Naive B cell (primary cell): Measurements from ENCODE around the gene UQCC2. TPM values are rescaled to one million over a fixed set of nuclear protein-coding genes. Genes with fewer than 3 reads are reported as not detected.

Source experiments
- ATAC-seq, 2 donors: fragments of 150-1000 bp; cut with Tn5 transposase; 2 replicates each; pipeline ENCODE4 v1.10.0; 2021; ENCODE audit warnings: low read depth in 2 of 2, mild to moderate bottlenecking in 2 of 2, moderate library complexity in 2 of 2
- DNase-seq: peaks from one replicate; pipeline ENCODE4 v3.0.0; 2022
- H3K27ac Mint-ChIP-seq, 6 donors: one replicate each; pipeline ENCODE4 v1.8.0; 2020 to 2022; ENCODE audit warnings: mild to moderate bottlenecking in 6 of 6, mixed read lengths in 6 of 6, moderate library complexity in 5 of 6, inconsistent platforms in 2 of 6
- H3K27me3 Mint-ChIP-seq, 3 donors: one replicate each; pipeline ENCODE4 v1.8.0; 2021 to 2022; ENCODE audit warnings: mixed read lengths in 3 of 3, mild to moderate bottlenecking in 1 of 3
- H3K36me3 Mint-ChIP-seq, 2 donors: one replicate each; pipeline ENCODE4 v1.8.0; 2020 to 2022; ENCODE audit warnings: mixed read lengths in 2 of 2, inconsistent platforms in 1 of 2, mild to moderate bottlenecking in 1 of 2
- H3K4me1 Mint-ChIP-seq, 3 donors: one replicate each; pipeline ENCODE4 v1.8.0; 2020 to 2022; ENCODE audit warnings: mixed read lengths in 3 of 3, inconsistent platforms in 1 of 3, mild to moderate bottlenecking in 1 of 3, moderate library complexity in 1 of 3
- H3K4me3 Mint-ChIP-seq, 8 donors: one replicate each; pipeline ENCODE4 v1.8.0; 2020 to 2022; ENCODE audit warnings: mild to moderate bottlenecking in 8 of 8, mixed read lengths in 8 of 8, moderate library complexity in 8 of 8, inconsistent platforms in 2 of 8
- H3K9me3 Mint-ChIP-seq, 7 donors: one replicate each; pipeline ENCODE4 v1.8.0; 2020 to 2022; ENCODE audit warnings: mixed read lengths in 7 of 7, mild to moderate bottlenecking in 5 of 7, inconsistent platforms in 2 of 7, moderate library complexity in 1 of 7
- polyA plus RNA-seq, 6 donors: library from polyadenylated mRNA; unstranded; fragments of 300-500 nt; fragmentation: Illumina TruSeq; gene quantifications; one replicate each; pipeline ENCODE4 v1.2.3, GENCODE V29; 2021; ENCODE audit warnings: low read depth in 6 of 6

UQCC2 gene
- polyA plus RNA-seq, 6 donors from 2014 or later, result 29.4 to 53.0 (median 44.4) TPM

DNA sequence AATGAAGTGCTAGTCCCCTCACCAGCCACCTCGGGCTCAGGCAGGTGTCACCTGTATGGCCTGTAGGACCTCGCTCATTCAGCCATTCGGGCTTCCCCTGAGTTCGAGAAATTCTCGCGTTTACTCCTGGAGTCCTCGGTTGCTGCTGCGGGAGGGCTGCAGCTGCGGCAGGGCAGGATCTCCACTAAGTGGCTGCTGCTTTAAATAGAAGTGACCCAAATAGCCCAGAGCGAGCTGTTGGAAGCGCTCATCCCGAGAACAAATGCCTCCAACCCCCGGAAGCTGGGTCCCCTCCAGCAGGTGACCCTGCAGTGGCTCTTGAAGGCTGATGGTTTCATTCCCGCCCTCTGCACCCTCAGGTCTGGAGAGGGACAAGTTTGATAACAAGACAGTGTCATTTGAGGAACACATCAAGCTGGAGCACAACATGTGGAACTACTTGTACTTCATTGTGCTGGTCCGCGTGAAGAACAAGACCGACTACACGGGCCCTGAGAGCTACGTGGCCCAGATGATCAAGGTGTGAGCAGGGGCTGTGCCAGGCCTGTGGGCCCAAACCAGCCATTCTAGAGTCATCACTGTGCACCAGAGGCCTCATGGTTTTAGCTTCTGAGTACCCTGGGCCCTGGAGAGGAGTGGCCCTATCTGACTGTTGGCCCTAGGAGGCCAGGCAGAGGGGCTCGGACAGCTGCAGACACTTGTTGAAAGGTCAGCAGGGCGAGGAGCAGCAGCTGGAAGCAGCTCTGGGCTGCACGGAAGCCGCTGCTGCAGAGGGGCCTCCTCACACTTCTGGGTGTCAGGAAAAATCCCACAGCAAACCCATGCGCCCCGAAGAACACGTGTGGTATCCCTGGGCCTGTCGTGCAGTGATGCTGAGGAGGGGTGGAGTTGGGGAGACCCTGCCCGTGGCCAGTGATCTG is 18.1 kb downstream of the UQCC2 start:
- H3K9me3 Mint-ChIP-seq, result no peaks in the 10 kb centered on the region
- peak overlapping the region; percentile 11 to 89 (median 69) for H3K4me3 Mint-ChIP-seq
- ATAC-seq, result peak; percentile 18 to 32
- peak; percentile 11 for DNase-seq
- peak overlapping the region; percentile 94 to 99 (median 98) for H3K27ac Mint-ChIP-seq
- peaks cover 51 to 69% (median 63%) of the 10 kb centered on the region in 3 donors for H3K4me1 Mint-ChIP-seq
- H3K27me3 Mint-ChIP-seq, result no peaks in the 10 kb centered on the region
- peaks cover 9 to 22% of the 10 kb centered on the region in 2 donors for H3K36me3 Mint-ChIP-seq

DNA sequence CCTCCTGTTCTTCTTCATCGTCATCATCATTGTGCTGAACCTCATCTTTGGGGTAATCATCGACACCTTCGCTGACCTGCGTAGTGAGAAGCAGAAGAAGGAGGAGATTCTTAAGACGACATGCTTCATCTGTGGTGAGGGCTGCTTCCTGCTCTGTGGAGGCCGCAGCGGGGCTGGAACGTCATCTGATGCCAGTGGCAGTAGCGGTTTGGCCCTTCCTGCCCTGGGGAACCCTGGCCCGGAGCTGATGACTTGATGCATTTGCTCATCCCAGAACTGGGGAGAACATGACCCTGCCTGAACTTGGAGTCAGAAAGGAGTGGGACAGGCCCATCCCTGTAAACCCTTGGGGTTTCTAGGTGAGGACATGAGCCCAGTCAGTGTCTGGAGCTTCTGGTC is 18.7 kb downstream of the UQCC2 start:
- no peaks in the 10 kb centered on the region for H3K9me3 Mint-ChIP-seq
- no peaks in the 10 kb centered on the region for H3K27me3 Mint-ChIP-seq
- peaks cover 9 to 23% of the 10 kb centered on the region in 2 donors for H3K36me3 Mint-ChIP-seq
- peak; percentile 78 to 81 for ATAC-seq
- peak; percentile 84 for DNase-seq
- peaks cover 51 to 62% (median 57%) of the 10 kb centered on the region in 3 donors for H3K4me1 Mint-ChIP-seq
- peak overlapping the region; percentile 94 to 99 (median 98) for H3K27ac Mint-ChIP-seq
- H3K4me3 Mint-ChIP-seq, result peak overlapping the region; percentile 11 to 84 (median 74)

DNA sequence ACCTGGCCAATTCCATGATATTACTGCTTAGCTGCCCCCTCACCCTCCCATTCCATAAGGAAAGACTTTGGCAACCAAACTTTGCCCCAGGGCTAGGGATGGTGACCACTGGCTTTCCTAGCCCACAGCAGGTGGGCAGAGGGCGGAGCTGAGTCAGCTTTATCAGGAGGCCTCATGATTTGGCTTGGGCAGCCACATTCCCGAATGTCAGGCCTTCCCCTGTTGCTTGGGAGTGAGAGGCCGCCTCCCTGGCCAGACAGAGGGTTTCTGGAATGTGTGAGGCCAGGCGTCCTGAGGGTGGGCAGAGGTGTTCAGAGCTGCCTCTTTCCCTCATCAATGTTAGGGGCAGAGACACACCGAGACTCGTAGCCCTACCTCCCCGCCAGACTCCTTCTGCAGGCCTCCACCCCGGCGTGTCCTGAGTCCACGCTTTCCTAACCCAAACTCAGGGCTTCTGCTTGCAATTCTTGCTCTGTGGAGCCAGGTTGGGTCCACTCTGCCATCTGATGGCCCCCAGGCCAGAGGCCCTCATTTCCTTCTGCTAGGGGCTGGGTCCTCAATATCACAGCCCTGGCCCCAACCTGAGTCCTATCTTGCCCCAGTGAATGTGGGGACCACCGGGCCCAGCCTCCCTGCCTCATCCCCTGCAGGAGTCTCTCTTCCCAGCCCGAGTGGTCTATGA is 19.3 kb downstream of the UQCC2 start:
- H3K4me3 Mint-ChIP-seq, result peak overlapping the region in 7 of 8 donors; percentile 44 to 84 (median 73)

DNA sequence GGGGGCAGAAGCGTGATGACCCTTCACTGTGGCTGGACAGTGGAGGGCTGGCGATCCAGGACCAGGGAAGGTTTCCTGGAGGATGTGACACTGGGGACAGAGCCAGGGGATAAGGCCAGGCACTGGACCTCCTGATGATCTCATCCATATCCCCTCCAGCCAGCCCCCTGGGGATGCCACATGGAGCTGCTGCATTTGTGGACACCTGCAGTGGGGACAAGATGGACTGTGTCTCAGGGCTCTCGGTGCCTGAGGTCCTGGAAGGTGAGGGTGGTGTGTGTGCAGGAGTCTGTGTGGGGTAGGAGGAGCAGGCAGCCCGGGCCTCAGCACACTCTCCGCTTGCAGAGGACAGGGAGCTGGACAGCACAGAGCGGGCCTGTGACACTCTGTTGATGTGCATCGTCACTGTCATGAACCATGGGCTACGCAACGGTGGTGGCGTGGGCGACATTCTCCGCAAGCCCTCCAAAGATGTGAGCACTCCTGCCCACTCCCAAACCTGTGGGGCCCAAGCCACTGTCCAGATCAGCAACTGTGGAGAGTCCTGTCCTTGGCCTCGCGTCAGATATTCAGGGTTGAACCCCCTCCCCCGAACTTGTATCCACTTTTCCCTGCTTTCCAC is 19.9 kb downstream of the UQCC2 start:
- H3K36me3 Mint-ChIP-seq, result peaks cover 9 to 28% of the 10 kb centered on the region in 2 donors
- no peaks in the 10 kb centered on the region for H3K27me3 Mint-ChIP-seq
- H3K27ac Mint-ChIP-seq, result peak overlapping the region; percentile 76 to 99 (median 95)
- H3K4me3 Mint-ChIP-seq, result peak overlapping the region in 2 of 8 donors; percentile 41 to 62
- peaks cover 39 to 50% (median 45%) of the 10 kb centered on the region in 3 donors for H3K4me1 Mint-ChIP-seq
- H3K9me3 Mint-ChIP-seq, result no peaks in the 10 kb centered on the region
- DNase-seq, result no peak
- ATAC-seq, result no peak

More for the DNA sequence above, 19.3 kb downstream of the UQCC2 start:
- DNase-seq (no peak), ATAC-seq (no peak)
- Mint-ChIP-seq H3K36me3 (peaks cover 9 to 23% of the 10 kb centered on the region in 2 donors), H3K4me1 (peaks cover 46 to 57% (median 52%) of the 10 kb centered on the region in 3 donors), H3K27ac (peak overlapping the region; percentile 94 to 99 (median 98)), H3K27me3 (no peaks in the 10 kb centered on the region), H3K9me3 (no peaks in the 10 kb centered on the region)

DNA sequence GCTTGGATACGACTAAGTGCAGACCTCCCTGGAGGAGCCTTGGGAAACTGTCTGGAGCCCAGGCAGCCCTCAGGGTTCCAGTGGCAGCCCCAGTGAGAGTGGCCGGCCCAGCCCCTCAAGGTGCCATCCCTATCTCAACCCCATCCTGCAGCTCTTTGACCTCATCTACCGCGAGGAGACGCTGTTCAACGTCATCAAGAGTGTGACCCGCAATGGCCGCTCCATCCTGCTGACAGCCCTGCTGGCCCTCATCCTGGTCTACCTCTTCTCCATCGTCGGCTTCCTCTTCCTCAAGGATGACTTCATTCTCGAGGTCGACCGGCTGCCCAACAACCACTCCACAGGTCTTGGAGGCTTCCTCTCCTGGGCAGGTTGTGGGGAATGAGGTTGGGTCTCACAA is 20.7 kb downstream of the UQCC2 start:
- H3K4me3 Mint-ChIP-seq, result no peak overlapping the region
- peaks cover 32 to 42% (median 37%) of the 10 kb centered on the region in 3 donors for H3K4me1 Mint-ChIP-seq
- peak overlapping the region in 5 of 6 donors; percentile 27 to 99 (median 47) for H3K27ac Mint-ChIP-seq
- DNase-seq, result no peak
- H3K27me3 Mint-ChIP-seq, result no peaks in the 10 kb centered on the region
- peaks cover 9 to 37% of the 10 kb centered on the region in 2 donors for H3K36me3 Mint-ChIP-seq
- ATAC-seq, result no peak
- no peaks in the 10 kb centered on the region for H3K9me3 Mint-ChIP-seq

DNA sequence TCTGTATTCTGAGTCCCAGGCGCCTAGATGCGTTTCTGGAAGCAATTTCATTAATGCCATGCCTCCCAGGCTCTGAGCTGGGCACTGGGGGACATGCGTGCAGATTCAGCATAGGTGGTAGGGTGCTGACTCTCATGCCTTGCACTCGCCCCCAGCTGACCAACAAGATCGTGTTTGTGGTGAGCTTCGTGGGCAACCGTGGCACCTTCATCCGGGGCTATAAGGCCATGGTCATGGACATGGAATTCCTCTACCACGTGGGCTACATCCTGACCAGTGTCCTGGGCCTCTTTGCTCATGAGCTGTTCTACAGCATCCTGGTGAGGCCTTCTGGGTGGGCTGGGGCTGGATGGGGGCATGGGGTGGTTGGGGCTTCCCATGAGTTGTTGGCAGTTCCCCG is 21.6 kb downstream of the UQCC2 start:
- Mint-ChIP-seq H3K36me3 (peaks cover 9 to 42% of the 10 kb centered on the region in 2 donors), H3K27ac (peak overlapping the region; percentile 21 to 75 (median 48)), H3K9me3 (no peaks in the 10 kb centered on the region), H3K4me1 (peaks cover 25 to 33% (median 28%) of the 10 kb centered on the region in 3 donors), H3K4me3 (no peak overlapping the region), H3K27me3 (no peaks in the 10 kb centered on the region)
- no peak for DNase-seq
- no peak for ATAC-seq

DNA sequence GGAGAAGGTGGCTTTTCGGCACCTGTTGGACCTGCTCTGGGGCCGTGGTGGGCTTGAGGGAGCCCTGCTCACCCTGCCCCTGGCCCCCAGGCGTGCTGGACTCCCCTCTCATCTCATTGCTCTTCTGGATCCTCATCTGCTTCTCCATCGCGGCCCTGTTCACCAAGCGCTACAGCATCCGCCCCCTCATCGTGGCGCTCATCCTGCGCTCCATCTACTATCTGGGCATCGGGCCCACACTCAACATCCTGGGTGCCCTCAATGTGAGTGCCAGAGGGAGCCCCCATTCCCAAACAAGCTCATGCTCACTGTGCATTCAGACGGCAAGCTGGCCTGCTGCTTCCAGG is 22.4 kb downstream of the UQCC2 start:
- Mint-ChIP-seq H3K27me3 (no peaks in the 10 kb centered on the region), H3K4me1 (peaks cover 17 to 26% (median 21%) of the 10 kb centered on the region in 3 donors), H3K27ac (peak overlapping the region in 1 of 6 donors; percentile 64), H3K36me3 (peaks cover 9 to 49% of the 10 kb centered on the region in 2 donors), H3K4me3 (no peak overlapping the region), H3K9me3 (no peaks in the 10 kb centered on the region)
- ATAC-seq (no peak), DNase-seq (no peak)

DNA sequence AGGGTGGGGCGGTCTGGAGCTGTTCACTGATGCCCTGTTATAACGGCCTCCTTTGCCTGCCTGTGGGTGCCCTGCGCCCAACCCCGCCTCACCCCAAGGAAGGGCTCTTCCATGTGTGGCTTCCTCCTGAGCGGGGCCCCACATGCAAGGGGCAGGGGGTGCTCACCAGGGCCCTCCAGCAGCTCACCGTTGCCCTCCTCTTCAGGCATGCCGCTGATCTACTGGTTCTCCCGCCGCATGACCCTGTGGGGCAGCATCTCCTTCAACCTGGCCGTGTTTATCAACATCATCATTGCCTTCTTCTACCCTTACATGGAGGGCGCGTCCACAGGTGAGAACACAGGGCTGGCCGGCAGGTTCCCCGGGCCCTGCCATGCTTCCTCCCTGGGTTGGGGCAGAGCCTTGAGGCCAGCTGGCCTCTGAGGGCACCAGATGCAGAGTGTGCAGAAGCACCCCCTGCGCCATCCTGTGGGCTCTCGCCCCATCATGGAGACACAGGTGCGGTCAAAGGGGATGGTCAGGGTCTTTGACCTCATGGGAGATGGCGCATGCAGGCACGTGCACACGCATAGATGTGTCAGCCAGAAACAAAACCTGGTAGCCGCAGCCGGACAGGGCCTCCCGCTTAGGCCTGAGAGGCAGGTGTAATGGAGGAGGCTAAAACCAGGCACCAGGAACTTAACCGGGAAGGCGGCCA is 22.9 kb downstream of the UQCC2 start:
- ATAC-seq, result no peak
- no peak overlapping the region for H3K4me3 Mint-ChIP-seq
- peak overlapping the region in 4 of 6 donors; percentile 15 to 64 (median 40) for H3K27ac Mint-ChIP-seq

DNA sequence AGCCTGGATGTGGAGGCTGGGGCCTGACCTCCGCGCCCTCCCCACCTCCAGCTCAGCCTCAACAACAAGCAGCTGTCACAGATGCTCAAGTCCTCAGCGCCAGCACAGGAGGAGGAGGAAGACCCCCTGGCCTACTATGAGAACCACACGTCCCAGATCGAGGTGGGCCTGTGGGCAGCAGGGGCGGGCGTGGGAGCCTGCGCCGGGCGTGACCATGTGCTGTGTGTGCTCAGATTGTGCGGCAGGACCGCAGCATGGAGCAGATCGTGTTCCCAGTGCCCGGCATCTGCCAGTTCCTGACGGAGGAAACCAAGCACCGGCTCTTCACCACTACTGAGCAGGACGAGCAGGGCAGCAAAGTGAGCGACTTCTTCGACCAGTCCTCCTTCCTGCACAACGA is 23.5 kb downstream of the UQCC2 start:
- H3K27me3 Mint-ChIP-seq, result no peaks in the 10 kb centered on the region
- DNase-seq (no peak), ATAC-seq (no peak)
- H3K4me1 Mint-ChIP-seq, result peaks cover 9 to 15% (median 9%) of the 10 kb centered on the region in 3 donors
- H3K9me3 Mint-ChIP-seq, result no peaks in the 10 kb centered on the region
- peaks cover 9 to 49% of the 10 kb centered on the region in 2 donors for H3K36me3 Mint-ChIP-seq
- H3K27ac Mint-ChIP-seq, result no peak overlapping the region
- H3K4me3 Mint-ChIP-seq, result no peak overlapping the region

More for the DNA sequence above, 22.9 kb downstream of the UQCC2 start:
- peaks cover 9 to 49% of the 10 kb centered on the region in 2 donors for H3K36me3 Mint-ChIP-seq
- no peaks in the 10 kb centered on the region for H3K9me3 Mint-ChIP-seq
- H3K4me1 Mint-ChIP-seq, result peaks cover 15 to 21% (median 15%) of the 10 kb centered on the region in 3 donors
- no peak for DNase-seq
- no peaks in the 10 kb centered on the region for H3K27me3 Mint-ChIP-seq

DNA sequence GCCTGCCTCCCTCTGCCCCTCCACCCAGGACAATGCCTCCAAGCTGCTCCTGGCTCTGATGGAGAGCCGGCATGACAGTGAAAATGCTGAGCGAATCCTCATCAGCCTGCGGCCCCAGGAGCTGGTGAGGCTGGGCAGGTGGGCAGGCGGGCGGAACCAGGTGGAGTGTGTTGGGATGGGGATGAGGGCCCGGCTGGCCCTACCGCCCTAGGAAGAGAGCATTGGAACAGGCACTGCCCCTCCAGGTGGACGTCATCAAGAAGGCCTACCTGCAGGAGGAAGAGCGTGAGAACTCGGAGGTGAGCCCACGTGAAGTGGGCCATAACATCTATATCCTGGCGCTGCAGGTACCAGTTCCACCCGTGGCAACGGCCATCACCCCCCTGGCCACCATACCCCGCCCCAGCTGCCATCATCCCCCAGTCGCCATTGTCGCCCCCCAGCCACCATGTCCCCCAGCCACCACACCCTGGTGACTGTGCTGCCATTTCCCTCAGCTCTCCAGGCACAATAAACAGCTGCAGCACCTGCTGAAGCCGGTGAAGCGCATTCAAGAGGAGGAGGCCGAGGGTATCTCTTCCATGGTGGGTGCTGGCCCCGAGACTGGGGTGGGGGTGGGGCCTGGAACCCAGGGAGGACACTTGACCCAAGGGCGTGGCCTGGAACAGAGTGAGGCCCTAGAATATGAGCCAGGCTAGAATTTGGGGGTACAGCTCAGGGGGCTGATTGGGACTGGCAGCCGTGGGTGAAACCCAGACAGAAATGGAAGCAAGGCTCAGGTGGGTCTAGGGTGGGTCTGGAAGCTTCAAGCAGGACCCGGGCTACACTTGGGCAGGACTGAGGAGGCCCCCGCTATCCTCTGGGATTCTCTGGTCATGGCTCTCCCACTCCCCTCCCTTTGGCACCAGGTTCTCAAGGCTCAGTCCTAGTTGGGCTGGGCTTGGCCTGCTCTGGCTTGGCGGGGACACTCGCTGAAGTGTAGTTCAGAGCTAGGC is 24.2 kb downstream of the UQCC2 start:
- Mint-ChIP-seq H3K27ac (peak overlapping the region in 1 of 6 donors; percentile 67), H3K4me1 (peaks cover 2 to 7% (median 3%) of the 10 kb centered on the region in 3 donors), H3K36me3 (peaks cover 9 to 49% of the 10 kb centered on the region in 2 donors), H3K4me3 (no peak overlapping the region), H3K27me3 (no peaks in the 10 kb centered on the region), H3K9me3 (no peaks in the 10 kb centered on the region)
- ATAC-seq, result no peak
- DNase-seq, result no peak

DNA sequence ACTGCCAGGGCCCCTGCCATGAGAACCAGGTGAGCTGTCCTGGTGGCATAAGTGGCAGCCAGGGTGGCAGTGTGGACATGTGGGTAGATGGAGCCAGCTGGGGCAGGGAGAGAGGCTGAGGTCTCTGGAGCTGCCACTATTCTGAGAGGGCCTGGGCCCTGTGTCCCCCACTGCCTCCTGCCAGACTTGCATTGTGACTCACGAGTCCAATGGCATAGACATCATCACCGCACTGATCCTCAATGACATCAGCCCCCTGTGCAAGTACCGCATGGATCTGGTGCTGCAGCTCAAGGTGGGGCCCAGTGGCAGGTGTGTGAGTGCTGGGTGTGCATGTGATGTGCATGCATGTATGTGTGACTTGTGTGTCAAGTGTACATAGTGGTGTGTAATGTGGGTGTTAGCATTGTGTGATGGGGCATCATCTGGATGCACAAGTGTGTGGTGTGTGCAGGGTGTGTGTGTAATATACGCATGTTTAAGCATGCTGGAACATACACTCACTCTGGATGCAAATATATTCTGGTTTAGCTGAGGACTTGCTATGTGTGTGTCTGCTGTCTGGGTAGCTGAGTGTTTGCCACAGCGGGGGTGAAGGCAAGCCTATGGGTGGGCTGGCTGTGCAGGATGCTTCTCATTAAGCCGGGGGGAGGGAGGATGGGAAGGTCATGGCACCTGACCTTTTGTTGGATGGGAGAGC is 25.1 kb downstream of the UQCC2 start:
- no peak for DNase-seq
- H3K27me3 Mint-ChIP-seq, result no peaks in the 10 kb centered on the region
- H3K4me3 Mint-ChIP-seq, result peak overlapping the region in 1 of 8 donors; percentile 31
- no peaks in the 10 kb centered on the region for H3K9me3 Mint-ChIP-seq
- ATAC-seq, result no peak
- H3K4me1 Mint-ChIP-seq, result peaks cover 0 to 3% (median 0%) of the 10 kb centered on the region in 3 donors
- peaks cover 11 to 48% of the 10 kb centered on the region in 2 donors for H3K36me3 Mint-ChIP-seq
- H3K27ac Mint-ChIP-seq, result no peak overlapping the region
